H1 (cell line): ENCODE data around the gene DNAJC2. TPM values are rescaled to one million over a fixed set of nuclear protein-coding genes. Genes with fewer than 3 reads are reported as not detected.

Experiments used
- RXRA ChIP-seq: IDR thresholded peaks from 2 replicates; pipeline ENCODE4 v1.6.1; 2011; ENCODE audit warnings: low read depth, mild to moderate bottlenecking, low read length, moderate library complexity; ENCODE audit not compliant: insufficient read depth
- polyA plus RNA-seq, 7 experiments: library from polyadenylated mRNA; depleted of rRNA in 3 of 7; stranded (reverse) in 5 of 7; unstranded in 2 of 7; fragments of >200 nt in 5 of 7; fragments of 200-250 nt in 2 of 7; gene quantifications; 1 replicate in 5 of 7; 2 replicates in 1 of 7; 4 replicates in 1 of 7; pipeline versions ENCODE4 v1.2.1 to v1.2.3, GENCODE V29; 2011 to 2013; ENCODE audit warnings: missing spikeins in 2 of 7, mixed read lengths in 2 of 7
- total RNA-seq: library from RNA; stranded (reverse); fragmentation: NEBNext Ultra II Directional; extraction: Animal tissue kit (Norgen Biotek cat#: 25700); gene quantifications from 2 replicates; pipeline ENCODE4 v1.2.1, GENCODE V29; 2021

The DNAJC2 gene
- total and polyA plus RNA-seq, 2 of the 8 experiments (the other 6 are each of a cell fraction or from before 2014, with no cell fraction given), result 9.8 to 42.2 TPM

DNA sequence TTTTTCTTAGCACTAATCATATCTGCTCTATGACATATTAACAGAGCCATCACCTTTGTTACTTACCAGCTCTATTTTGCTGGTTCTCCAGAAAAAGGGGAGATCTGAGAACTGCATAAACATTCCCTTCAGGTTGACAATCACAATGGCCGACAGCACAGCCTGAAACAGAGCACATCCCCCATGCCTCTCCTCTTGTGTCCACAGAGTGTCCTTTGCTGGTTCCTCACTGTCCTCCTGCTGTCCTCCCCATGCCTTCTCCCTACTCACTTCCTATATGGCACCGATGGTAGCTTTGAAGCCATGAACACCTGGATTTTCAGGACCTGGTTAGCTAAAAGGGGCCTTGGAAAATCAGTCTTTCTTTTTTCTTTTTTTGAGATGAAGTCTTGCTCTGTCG lies 44.7 kb upstream of the DNAJC2 start (continued):
- TF ChIP-seq RXRA, result no peak
